SK-N-MC (cell line): ENCODE data around the gene QPCT.

ENCODE experiments used
- EZH2 ChIP-seq: fragments of 200-600 bp; sonication (generic); IDR thresholded peaks from one replicate; pipeline ENCODE4 v1.6.1; 2017; ENCODE audit warnings: antibody characterized with exemption
- POLR2AphosphoS5 ChIP-seq: IDR thresholded peaks from 2 replicates; pipeline ENCODE4 v1.6.1; 2012; ENCODE audit warnings: mild to moderate bottlenecking, low read depth, low read length, borderline replicate concordance

- no peak for TF ChIP-seq EZH2
- TF ChIP-seq POLR2AphosphoS5: no peak
Measured at GRCh38 chr2:37364351-37364750, 19.9 kb downstream of the QPCT start.
